Esophagus squamous epithelium (tissue), 4 donors: ENCODE data around the gene SV2C.

Experiments
- CTCF ChIP-seq, 6 experiments: fragments of 450-650 bp in 4 of 6; fragments of 200-600 bp in 2 of 6; sonication (generic) in 2 of 6; IDR thresholded peaks; one replicate each; pipeline ENCODE4 v1.5.1; 2016 to 2019; ENCODE audit warnings: antibody characterized with exemption in 6 of 6, mild to moderate bottlenecking in 4 of 6, moderate library complexity in 4 of 6
- POLR2A ChIP-seq, 4 donors: fragments of 450-650 bp; IDR thresholded peaks; one replicate each; pipeline ENCODE4 v1.6.1; 2017; ENCODE audit warnings: antibody characterized with exemption in 4 of 4, mild to moderate bottlenecking in 4 of 4, moderate library complexity in 3 of 4

GRCh38 chr5:76298852-76299251, 215.7 kb downstream of the SV2C start:
- no peak for TF ChIP-seq CTCF (IDR thresholded peaks at IDR 0.05)
- no peak for TF ChIP-seq POLR2A (IDR thresholded peaks at IDR 0.05)
